Activated CD4-positive, alpha-beta T cell treated with anti-CD3 and anti-CD28 coated beads for 36 hours (primary cell): ENCODE measurements around the gene ADAMTS14. TPM values are rescaled to one million over a fixed set of nuclear protein-coding genes. Genes with fewer than 3 reads are reported as not detected.
"Not testable (repeated sequence)": the region's sequence is repeated elsewhere in the genome, so short reads cannot be mapped to it uniquely, and the experiment has no call there.

Source experiments
- ATAC-seq: fragments of 200-7000 bp; cut with Tn5 transposase; one replicate; pipeline ENCODE4 v1.10.0; 2021; ENCODE audit warnings: mild to moderate bottlenecking, moderate library complexity
- CTCF ChIA-PET: fragments of 350-600 bp; sonication (Branson Sonifier 250); formaldehyde crosslinking; loops from one replicate; lab custom pipeline; 2021; ENCODE audit warnings: antibody characterized with exemption; lab: Charles Lee
- POLR2A ChIA-PET: fragments of 350-600 bp; sonication (Branson Sonifier 250); formaldehyde crosslinking; loops from one replicate; lab custom pipeline; 2021; ENCODE audit warnings: antibody characterized with exemption, inconsistent platforms; lab: Charles Lee
- DNase-seq: peaks from one replicate; pipeline ENCODE4 v3.0.0-alpha.2; 2020
- H3K27ac Mint-ChIP-seq: one replicate; pipeline ENCODE4 v1.8.0; 2021; ENCODE audit warnings: mixed read lengths
- H3K27me3 Mint-ChIP-seq: one replicate; pipeline ENCODE4 v1.8.0; 2021; ENCODE audit warnings: mixed read lengths
- H3K36me3 Mint-ChIP-seq: one replicate; pipeline ENCODE4 v1.8.0; 2021; ENCODE audit warnings: low read depth, mixed read lengths
- H3K4me1 Mint-ChIP-seq: one replicate; pipeline ENCODE4 v1.8.0; 2021; ENCODE audit warnings: mixed read lengths
- H3K4me3 Mint-ChIP-seq: one replicate; pipeline ENCODE4 v1.8.0; 2021; ENCODE audit warnings: mild to moderate bottlenecking, moderate library complexity, mixed read lengths
- H3K9me3 Mint-ChIP-seq: one replicate; pipeline ENCODE4 v1.8.0; 2021; ENCODE audit warnings: low read depth, mixed read lengths
- intact Hi-C, 2 experiments: fragments of 100-400 bp; cut with DNase I in 1 of 2; cut with micrococcal nuclease in 1 of 2; formaldehyde crosslinking; loops; one replicate each; pipeline versions ENCODE4 v1.14.2 to v1.15.1; 2022 to 2024; cut with DNase I, micrococcal nuclease
- total RNA-seq, 2 experiments: library from RNA; stranded (reverse); gene quantifications; one replicate each; pipeline ENCODE4 v1.2.3, GENCODE V29; 2021

Gene ADAMTS14
- total RNA-seq, 2 experiments from 2014 or later: not detected

- H3K27ac Mint-ChIP-seq, H3K36me3 Mint-ChIP-seq, H3K4me1 Mint-ChIP-seq, intact Hi-C loops, DNase-seq, CTCF ChIA-PET, H3K27me3 Mint-ChIP-seq, POLR2A ChIA-PET, ATAC-seq, H3K4me3 Mint-ChIP-seq, H3K9me3 Mint-ChIP-seq: not testable (repeated sequence)
Measured at GRCh38 chr10:70643272-70643671, 29.0 kb upstream of the ADAMTS14 start.

- DNase-seq, H3K27ac Mint-ChIP-seq, H3K27me3 Mint-ChIP-seq, H3K4me3 Mint-ChIP-seq, POLR2A ChIA-PET, ATAC-seq, H3K36me3 Mint-ChIP-seq, intact Hi-C loops, H3K4me1 Mint-ChIP-seq: not testable (repeated sequence)
- CTCF ChIA-PET: interaction anchor here (1.0 kb wide), 1 partner anchor 8 kb away, joined by 4 read pairs; no protein-coding TSS in a partner anchor
- peaks cover 14% of the 10 kb centered on the region for H3K9me3 Mint-ChIP-seq
Measured at GRCh38 chr10:70644959-70645358, 27.3 kb upstream of the ADAMTS14 start.

GRCh38 chr10:70647086-70647485, 25.2 kb upstream of the ADAMTS14 start:
- CTCF ChIA-PET: no interaction called here
- DNase-seq (no peak), ATAC-seq (no peak)
- intact Hi-C loops: no loop called here
- Mint-ChIP-seq H3K36me3 (peaks cover 12% of the 10 kb centered on the region), H3K4me1 (no peaks in the 10 kb centered on the region), H3K27ac (no peak overlapping the region), H3K4me3 (no peak overlapping the region), H3K9me3 (peaks cover 23% of the 10 kb centered on the region), H3K27me3 (peaks cover 7% of the 10 kb centered on the region)
- POLR2A ChIA-PET: no interaction called here

GRCh38 chr10:70648427-70648826, 23.9 kb upstream of the ADAMTS14 start:
- peaks cover 23% of the 10 kb centered on the region for H3K9me3 Mint-ChIP-seq
- DNase-seq (no peak), ATAC-seq (no peak)
- H3K36me3 Mint-ChIP-seq: peaks cover 12% of the 10 kb centered on the region
- ChIA-PET CTCF (interaction anchor here (0.6 kb wide), 1 partner anchor 736 kb away, joined by 5 read pairs; no protein-coding TSS in a partner anchor), POLR2A (no interaction called here)
- H3K27me3 Mint-ChIP-seq: peaks cover 5% of the 10 kb centered on the region
- no peak overlapping the region for H3K4me3 Mint-ChIP-seq
- H3K4me1 Mint-ChIP-seq: no peaks in the 10 kb centered on the region
- intact Hi-C loops: no loop called here
- no peak overlapping the region for H3K27ac Mint-ChIP-seq

GRCh38 chr10:70649526-70649925, 22.8 kb upstream of the ADAMTS14 start:
- DNase-seq: peak; percentile 29
- H3K9me3 Mint-ChIP-seq: peaks cover 23% of the 10 kb centered on the region
- peaks cover 12% of the 10 kb centered on the region for H3K36me3 Mint-ChIP-seq

GRCh38 chr10:70650104-70650503, 22.2 kb upstream of the ADAMTS14 start:
- no peak overlapping the region for H3K4me3 Mint-ChIP-seq
- ATAC-seq (no peak), DNase-seq (no peak)
- H3K27ac Mint-ChIP-seq: no peak overlapping the region
- H3K9me3 Mint-ChIP-seq: peaks cover 23% of the 10 kb centered on the region
- H3K4me1 Mint-ChIP-seq: no peaks in the 10 kb centered on the region
- H3K27me3 Mint-ChIP-seq: no peaks in the 10 kb centered on the region
- ChIA-PET CTCF (no interaction called here), POLR2A (no interaction called here)
- H3K36me3 Mint-ChIP-seq: peaks cover 12% of the 10 kb centered on the region
- intact Hi-C loops: no loop called here

More at GRCh38 chr10:70649526-70649925, 22.8 kb upstream of the ADAMTS14 start:
- intact Hi-C loops: no loop called here
- ChIA-PET POLR2A (no interaction called here), CTCF (no interaction called here)
- Mint-ChIP-seq H3K4me1 (no peaks in the 10 kb centered on the region), H3K4me3 (no peak overlapping the region), H3K27me3 (no peaks in the 10 kb centered on the region), H3K27ac (no peak overlapping the region)
- ATAC-seq: peak; percentile 88

GRCh38 chr10:70650718-70651117, 21.6 kb upstream of the ADAMTS14 start:
- Mint-ChIP-seq H3K9me3 (peaks cover 23% of the 10 kb centered on the region), H3K4me3 (no peak overlapping the region), H3K4me1 (no peaks in the 10 kb centered on the region), H3K27me3 (no peaks in the 10 kb centered on the region), H3K27ac (no peak overlapping the region), H3K36me3 (peaks cover 12% of the 10 kb centered on the region)
- ChIA-PET CTCF (no interaction called here), POLR2A (no interaction called here)
- DNase-seq: no peak
- no peak for ATAC-seq
- intact Hi-C loops: no loop called here

GRCh38 chr10:70651661-70652060, 20.6 kb upstream of the ADAMTS14 start:
- peaks cover 23% of the 10 kb centered on the region for H3K9me3 Mint-ChIP-seq
- CTCF ChIA-PET: interaction anchor here (0.6 kb wide), 1 partner anchor 170 kb away, joined by 3 read pairs; no protein-coding TSS in a partner anchor
- intact Hi-C loops: no loop called here
- H3K27ac Mint-ChIP-seq: no peak overlapping the region
- peaks cover 9% of the 10 kb centered on the region for H3K4me1 Mint-ChIP-seq
- DNase-seq: peak; percentile 44
- no peak for ATAC-seq
- no peaks in the 10 kb centered on the region for H3K27me3 Mint-ChIP-seq
- no peak overlapping the region for H3K4me3 Mint-ChIP-seq
- POLR2A ChIA-PET: no interaction called here
- peaks cover 12% of the 10 kb centered on the region for H3K36me3 Mint-ChIP-seq

- ChIA-PET POLR2A (interaction anchor here (0.5 kb wide), 1 partner anchor 270 kb away, joined by 3 read pairs; no protein-coding TSS in a partner anchor), CTCF (interaction anchor here (0.6 to 1.3 kb wide), 3 partner anchors 8 to 164 kb away, joined by 3 to 5 read pairs (median 4); no protein-coding TSS in a partner anchor)
- H3K9me3 Mint-ChIP-seq: peaks cover 23% of the 10 kb centered on the region
- peaks cover 12% of the 10 kb centered on the region for H3K36me3 Mint-ChIP-seq
- peaks cover 14% of the 10 kb centered on the region for H3K4me1 Mint-ChIP-seq
- intact Hi-C loops: no loop called here
- DNase-seq: no peak
- no peak overlapping the region for H3K27ac Mint-ChIP-seq
- H3K4me3 Mint-ChIP-seq: no peak overlapping the region
- no peaks in the 10 kb centered on the region for H3K27me3 Mint-ChIP-seq
- ATAC-seq: no peak
Measured at GRCh38 chr10:70652761-70653657, 19.3 kb upstream of the ADAMTS14 start.

- H3K4me3 Mint-ChIP-seq: no peak overlapping the region
- ATAC-seq (no peak), DNase-seq (no peak)
- H3K9me3 Mint-ChIP-seq: peaks cover 15% of the 10 kb centered on the region
- ChIA-PET CTCF (interaction anchor here (0.6 to 1.0 kb wide), 2 partner anchors 79 to 193 kb away, joined by 4 read pairs; no protein-coding TSS in a partner anchor), POLR2A (no interaction called here)
- H3K36me3 Mint-ChIP-seq: peaks cover 5% of the 10 kb centered on the region
- peaks cover 14% of the 10 kb centered on the region for H3K4me1 Mint-ChIP-seq
- intact Hi-C loops: no loop called here
- H3K27ac Mint-ChIP-seq: no peak overlapping the region
- H3K27me3 Mint-ChIP-seq: peaks cover 10% of the 10 kb centered on the region
Measured at GRCh38 chr10:70655316-70655715, 17.0 kb upstream of the ADAMTS14 start.

- Mint-ChIP-seq H3K36me3 (peaks cover 4% of the 10 kb centered on the region), H3K4me3 (no peak overlapping the region), H3K9me3 (peaks cover 11% of the 10 kb centered on the region), H3K27ac (peak overlapping the region; percentile 16), H3K27me3 (peaks cover 13% of the 10 kb centered on the region), H3K4me1 (peaks cover 14% of the 10 kb centered on the region)
- DNase-seq (peak; percentile 87), ATAC-seq (peak; percentile 100)
- ChIA-PET CTCF (interaction anchor here (0.6 to 1.8 kb wide), 4 partner anchors 13 to 899 kb away, joined by 3 to 6 read pairs (median 4); no protein-coding TSS in a partner anchor), POLR2A (interaction anchor here (1.4 kb wide), 1 partner anchor 77 kb away, joined by 3 read pairs; no protein-coding TSS in a partner anchor)
- intact Hi-C loops: loop anchor here (1.0 to 2.0 kb wide), 5 partner anchors 38 to 98 kb away; no protein-coding TSS in a partner anchor
Measured at GRCh38 chr10:70656489-70656888, 15.8 kb upstream of the ADAMTS14 start.
